NCI-H187 (cell line): ENCODE results near the gene HPS4.
"Not testable (repeated sequence)": the region's sequence is repeated elsewhere in the genome, so short reads cannot be mapped to it uniquely, and the experiment has no call there.

ENCODE experiments used
- DNase-seq, 2 experiments: peaks; one replicate each; lab custom pipeline; 2025; lab: John Stamatoyannopoulos, UW

HPS4 gene

GRCh38 chr22:26442086-26442756 lies 41.4 kb downstream of the HPS4 start:
- no peak for DNase-seq

- DNase-seq: no peak
Measured at GRCh38 chr22:26439559-26439958, 44.0 kb downstream of the HPS4 start.

GRCh38 chr22:26438776-26439175 lies 44.8 kb downstream of the HPS4 start:
- not testable (repeated sequence) for DNase-seq

GRCh38 chr22:26437694-26438392 lies 45.7 kb downstream of the HPS4 start:
- DNase-seq: no peak

GRCh38 chr22:26436903-26437515 lies 46.6 kb downstream of the HPS4 start:
- no peak for DNase-seq

GRCh38 chr22:26435327-26436093 lies 48.1 kb downstream of the HPS4 start:
- DNase-seq: no peak

- DNase-seq: no peak
Measured at GRCh38 chr22:26433805-26434204, 49.8 kb downstream of the HPS4 start.

GRCh38 chr22:26432619-26433311 lies 50.8 kb downstream of the HPS4 start:
- no peak for DNase-seq

GRCh38 chr22:26431261-26431995 lies 52.2 kb downstream of the HPS4 start:
- no peak for DNase-seq

GRCh38 chr22:26430600-26430999 lies 53.0 kb downstream of the HPS4 start:
- no peak for DNase-seq

GRCh38 chr22:26429458-26430286 lies 53.9 kb downstream of the HPS4 start:
- no peak for DNase-seq

GRCh38 chr22:26428515-26429457 lies 54.8 kb downstream of the HPS4 start, which contains the start of gene ASPHD2:
ASPHD2 (plus strand) TSS chr22:26429260; CDS start chr22:26433616, 4,356 bp downstream.
- peak in 1 of 2 experiments; percentile 52 for DNase-seq

GRCh38 chr22:26426924-26427323 lies 56.7 kb downstream of the HPS4 start:
- no peak for DNase-seq

- DNase-seq: no peak
Measured at GRCh38 chr22:26418620-26419019, 65.0 kb downstream of the HPS4 start.

- no peak for DNase-seq
Measured at GRCh38 chr22:26417406-26417805, 66.2 kb downstream of the HPS4 start.

GRCh38 chr22:26416670-26417276 lies 66.8 kb downstream of the HPS4 start:
- DNase-seq: no peak

- no peak for DNase-seq
Measured at GRCh38 chr22:26416256-26416655, 67.3 kb downstream of the HPS4 start.

GRCh38 chr22:26414347-26414746 lies 69.2 kb downstream of the HPS4 start:
- no peak for DNase-seq

GRCh38 chr22:26410386-26410785 lies 73.2 kb downstream of the HPS4 start:
- no peak for DNase-seq
